K562 treated with DMSO at 1 percent for 4 hours (cell line): Measurements from ENCODE around the gene CDADC1. TPM values are rescaled to one million over a fixed set of nuclear protein-coding genes. Genes with fewer than 3 reads are reported as not detected.

Source experiments
- total RNA-seq: library from RNA; unstranded; fragments of 300-600 nt; gene quantifications from 2 replicates; pipeline ENCODE4 v1.2.3, GENCODE V29; 2022; ENCODE audit not compliant: insufficient read depth

The CDADC1 gene
- total RNA-seq = 4.5 and 4.6 TPM in 2 replicates

DNA sequence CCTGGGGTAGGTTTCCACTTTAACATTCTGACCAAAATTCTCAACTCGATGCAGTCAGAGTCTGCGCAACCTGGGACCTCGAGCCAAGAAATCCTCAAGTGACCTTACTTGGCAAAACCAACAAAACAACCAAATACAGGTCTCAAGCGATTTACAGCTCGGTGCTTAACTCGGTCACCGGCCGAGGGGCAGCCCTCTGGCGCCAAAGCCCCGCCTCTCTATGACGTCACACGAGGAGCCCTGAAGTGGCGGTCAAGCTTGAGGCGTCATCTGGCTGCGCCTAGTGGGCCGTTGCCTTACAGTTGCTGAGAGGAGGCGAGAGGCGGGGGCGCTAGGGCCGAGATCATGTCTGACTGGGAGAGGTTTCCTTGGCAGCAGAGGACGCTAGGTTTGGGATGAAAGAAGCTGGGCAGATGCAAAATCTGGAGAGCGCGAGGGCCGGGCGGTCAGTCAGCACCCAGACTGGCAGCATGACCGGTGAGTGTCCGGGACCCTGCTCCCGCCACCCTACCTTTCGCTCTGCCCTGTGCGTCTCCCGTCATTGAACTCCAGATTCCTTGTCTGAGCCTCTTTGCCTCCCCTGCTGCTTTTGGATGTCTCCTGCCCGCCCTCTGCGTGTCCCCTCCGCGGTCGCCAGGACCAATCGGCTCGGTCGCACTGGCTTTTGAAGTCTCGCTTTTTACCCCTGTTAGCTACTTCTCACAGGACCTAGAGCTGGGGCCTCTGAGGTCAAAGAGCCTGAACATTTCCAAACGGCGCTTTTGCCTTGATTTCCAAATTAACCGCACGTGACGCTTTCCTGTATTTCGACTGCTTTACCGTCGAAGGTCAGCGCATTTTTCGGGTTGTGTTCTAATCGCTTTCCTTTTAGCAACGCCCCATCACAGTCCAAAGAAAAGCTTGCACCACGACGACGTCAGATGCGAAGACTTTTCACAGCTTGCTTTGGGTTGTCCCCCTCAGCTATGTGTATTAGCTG, at the start of gene CDADC1:
Gene CDADC1, plus strand, starts transcription at position 283 of the 979 bp plus-strand sequence. Its CDS starts 113 bp downstream, at position 396.

GRCh38 chr13:49220036-49220855, 27.5 kb upstream of the CDADC1 start, which contains the start of gene MLNR:
Gene MLNR, plus strand, starts transcription at chr13:49220338. Its CDS starts 0 bp downstream, at chr13:49220338.

Other genes starting within 250 kb of the CDADC1 start
- not detected in 2 replicates for gene MLNR, start 27.6 kb upstream of the CDADC1 start, total RNA-seq
- 1.4 TPM in 1 of 2 replicates, not detected in the other for gene CAB39L, start 196.1 kb downstream of the CDADC1 start, total RNA-seq
- gene SETDB2, start 196.3 kb downstream of the CDADC1 start, total RNA-seq = 2.5 and 4.3 TPM in 2 replicates
- gene PHF11, start 248.0 kb downstream of the CDADC1 start, total RNA-seq = 1.3 and 4.2 TPM in 2 replicates